Kidney (tissue), 14 donors: Measurements from ENCODE around the gene AFF3. TPM values are rescaled to one million over a fixed set of nuclear protein-coding genes. Genes with fewer than 3 reads are reported as not detected.
"Not testable (repeated sequence)": the region's sequence is repeated elsewhere in the genome, so short reads cannot be mapped to it uniquely, and the experiment has no call there.

Experiments
- DNase-seq, 5 donors: peaks; one replicate each; pipeline ENCODE4 v3.0.0-alpha.2; 2013 to 2020
- FAIRE-seq: peaks from 2 replicates; lab custom pipeline; 2012; peaks lifted over from hg19 to GRCh38; lab: Jason Lieb, UNC
- H3K27ac ChIP-seq, 2 donors: one replicate each; pipeline ENCODE4 v1.7.0; 2013; ENCODE audit warnings: low read depth in 2 of 2, low read length in 2 of 2, inconsistent platforms in 1 of 2
- H3K27me3 ChIP-seq: one replicate; pipeline ENCODE4 v1.7.1; 2013; ENCODE audit warnings: low read length, inconsistent platforms; ENCODE audit not compliant: control insufficient read depth, insufficient read depth
- H3K36me3 ChIP-seq, 3 donors: one replicate each; pipeline versions ENCODE4 v1.7.0 to v1.7.1; 2013; ENCODE audit warnings: low read length in 3 of 3, control low read depth in 1 of 3, inconsistent platforms in 1 of 3; ENCODE audit not compliant: insufficient read depth in 3 of 3, control insufficient read depth in 2 of 3
- H3K4me1 ChIP-seq, 3 donors: one replicate each; pipeline versions ENCODE4 v1.7.0 to v1.7.1; 2013; ENCODE audit warnings: low read length in 3 of 3, inconsistent platforms in 1 of 3, low read depth in 1 of 3; ENCODE audit not compliant: control insufficient read depth in 2 of 3, insufficient read depth in 2 of 3
- H3K4me3 ChIP-seq, 3 donors: one replicate each; pipeline versions ENCODE4 v1.7.0 to v1.8.1; 2013; ENCODE audit warnings: low read length in 3 of 3, control low read depth in 1 of 3, inconsistent platforms in 1 of 3
- H3K9ac ChIP-seq, 3 donors: one replicate each; pipeline versions ENCODE4 v1.7.0 to v1.7.1; 2013; ENCODE audit warnings: low read length in 3 of 3, control low read depth in 1 of 3, inconsistent platforms in 1 of 3
- H3K9me3 ChIP-seq, 3 donors: one replicate each; pipeline versions ENCODE4 v1.7.0 to v1.7.1; 2013; ENCODE audit warnings: low read length in 3 of 3, control low read depth in 1 of 3, inconsistent platforms in 1 of 3; ENCODE audit not compliant: control insufficient read depth in 2 of 3, insufficient read depth in 1 of 3
- intact Hi-C: fragments of 100-400 bp; cut with DNase I; formaldehyde crosslinking; loops from one replicate; pipeline ENCODE4 v1.11.1; 2022
- polyA plus RNA-seq: library from polyadenylated mRNA; stranded (reverse); fragments of 350-450 nt; fragmentation: Illumina TruSeq; extraction: RNeasy Lipid Tissue Mini Kit (QIAGEN cat#74804); gene quantifications from one replicate; pipeline ENCODE4 v1.2.3, GENCODE V29; 2014; ENCODE audit warnings: low read depth, low replicate concordance; ENCODE audit not compliant: insufficient read depth
- total RNA-seq: library from RNA; stranded (reverse); fragmentation: NEBNext Ultra II Directional; extraction: Animal tissue kit (Norgen Biotek cat#: 25700); gene quantifications from one replicate; pipeline ENCODE4 v1.2.1, GENCODE V29; 2021
- TF ChIP-seq, protein P1 (sequence below): IDR thresholded peaks from 3 replicates; pipeline ENCODE4 v1.5.1; 2012; ENCODE audit warnings: mild to moderate bottlenecking, moderate library complexity, borderline replicate concordance; ENCODE audit not compliant: insufficient read depth; ENCODE audit errors: extremely low read depth
- donor health status: control.
- donor health status: control.
- donor health status: control.
- donor health status: control.
- donor health status: control.
- donor health status: DM: yes; HTN: yes; CAD: no.
- donor health status: Normal renal cell carcinoma (clear cell type).

The AFF3 gene
- total and polyA plus RNA-seq, 2 donors from 2014 or later = 0.65 to 11.0 TPM

DNA sequence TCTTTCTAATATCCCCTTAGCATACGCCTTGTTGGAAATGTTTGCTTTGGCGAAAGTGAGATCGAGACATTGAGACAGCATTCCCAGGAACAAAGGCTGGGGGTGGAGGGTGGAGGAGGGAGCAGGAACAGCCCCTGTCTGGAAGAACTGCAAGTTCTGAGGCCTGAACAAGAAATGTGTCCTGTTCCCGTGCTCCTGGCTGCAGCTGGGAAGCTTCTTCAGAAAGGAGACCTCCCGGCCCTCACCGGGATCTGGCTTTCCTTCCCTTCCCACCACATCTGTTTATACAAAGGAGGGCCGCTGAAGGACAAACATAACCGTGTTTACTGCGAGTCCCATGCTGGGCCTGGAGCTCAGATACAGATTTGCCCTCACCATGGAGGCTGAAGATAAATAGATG is 35.9 kb downstream of the AFF3 start:
- Histone ChIP-seq H3K9me3 (no peaks in the 10 kb centered on the region), H3K27ac (no peak overlapping the region), H3K36me3 (no peaks in the 10 kb centered on the region), H3K9ac (no peak overlapping the region), H3K27me3 (no peaks in the 10 kb centered on the region), H3K4me1 (peaks cover 0 to 3% (median 3%) of the 10 kb centered on the region in 3 donors), H3K4me3 (no peak overlapping the region)
- FAIRE-seq (no peak), DNase-seq (peak in 4 of 5 donors; percentile 47 to 75 (median 64))
- TF ChIP-seq, protein P1, sequence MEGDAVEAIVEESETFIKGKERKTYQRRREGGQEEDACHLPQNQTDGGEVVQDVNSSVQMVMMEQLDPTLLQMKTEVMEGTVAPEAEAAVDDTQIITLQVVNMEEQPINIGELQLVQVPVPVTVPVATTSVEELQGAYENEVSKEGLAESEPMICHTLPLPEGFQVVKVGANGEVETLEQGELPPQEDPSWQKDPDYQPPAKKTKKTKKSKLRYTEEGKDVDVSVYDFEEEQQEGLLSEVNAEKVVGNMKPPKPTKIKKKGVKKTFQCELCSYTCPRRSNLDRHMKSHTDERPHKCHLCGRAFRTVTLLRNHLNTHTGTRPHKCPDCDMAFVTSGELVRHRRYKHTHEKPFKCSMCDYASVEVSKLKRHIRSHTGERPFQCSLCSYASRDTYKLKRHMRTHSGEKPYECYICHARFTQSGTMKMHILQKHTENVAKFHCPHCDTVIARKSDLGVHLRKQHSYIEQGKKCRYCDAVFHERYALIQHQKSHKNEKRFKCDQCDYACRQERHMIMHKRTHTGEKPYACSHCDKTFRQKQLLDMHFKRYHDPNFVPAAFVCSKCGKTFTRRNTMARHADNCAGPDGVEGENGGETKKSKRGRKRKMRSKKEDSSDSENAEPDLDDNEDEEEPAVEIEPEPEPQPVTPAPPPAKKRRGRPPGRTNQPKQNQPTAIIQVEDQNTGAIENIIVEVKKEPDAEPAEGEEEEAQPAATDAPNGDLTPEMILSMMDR = no peak
- intact Hi-C loops = no loop called here

DNA sequence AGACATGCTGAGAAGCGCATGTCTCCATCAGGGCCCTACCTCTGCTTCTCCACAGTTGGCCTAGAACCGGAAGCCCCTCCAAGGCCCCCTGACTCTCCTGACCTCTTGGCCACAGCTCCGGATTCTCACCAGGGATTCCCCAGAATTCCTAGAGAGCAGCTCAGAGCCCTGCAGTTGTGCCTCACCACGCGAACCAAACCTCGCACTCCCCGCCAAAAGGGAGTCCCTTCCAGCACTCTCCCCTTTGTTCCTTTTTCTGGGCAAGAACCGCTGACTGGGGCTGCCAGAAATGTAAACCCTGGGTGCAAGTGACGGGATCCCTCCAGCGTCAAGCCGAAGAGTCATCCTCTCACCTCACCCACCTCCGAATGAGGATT is 36.7 kb downstream of the AFF3 start:
- H3K36me3 ChIP-seq = no peaks in the 10 kb centered on the region
- DNase-seq (peak in 4 of 5 donors; percentile 29 to 59 (median 48)), FAIRE-seq (no peak)
- TF ChIP-seq, protein P1 = no peak
- peak overlapping the region in 1 of 3 donors; percentile 36 for H3K9ac ChIP-seq
- peak overlapping the region; percentile 18 to 65 (median 44) for H3K4me3 ChIP-seq
- H3K4me1 ChIP-seq = peaks cover 0 to 3% (median 3%) of the 10 kb centered on the region in 3 donors
- H3K27ac ChIP-seq = no peak overlapping the region
- intact Hi-C loops = no loop called here
- H3K9me3 ChIP-seq = no peaks in the 10 kb centered on the region
- H3K27me3 ChIP-seq = no peaks in the 10 kb centered on the region

DNA sequence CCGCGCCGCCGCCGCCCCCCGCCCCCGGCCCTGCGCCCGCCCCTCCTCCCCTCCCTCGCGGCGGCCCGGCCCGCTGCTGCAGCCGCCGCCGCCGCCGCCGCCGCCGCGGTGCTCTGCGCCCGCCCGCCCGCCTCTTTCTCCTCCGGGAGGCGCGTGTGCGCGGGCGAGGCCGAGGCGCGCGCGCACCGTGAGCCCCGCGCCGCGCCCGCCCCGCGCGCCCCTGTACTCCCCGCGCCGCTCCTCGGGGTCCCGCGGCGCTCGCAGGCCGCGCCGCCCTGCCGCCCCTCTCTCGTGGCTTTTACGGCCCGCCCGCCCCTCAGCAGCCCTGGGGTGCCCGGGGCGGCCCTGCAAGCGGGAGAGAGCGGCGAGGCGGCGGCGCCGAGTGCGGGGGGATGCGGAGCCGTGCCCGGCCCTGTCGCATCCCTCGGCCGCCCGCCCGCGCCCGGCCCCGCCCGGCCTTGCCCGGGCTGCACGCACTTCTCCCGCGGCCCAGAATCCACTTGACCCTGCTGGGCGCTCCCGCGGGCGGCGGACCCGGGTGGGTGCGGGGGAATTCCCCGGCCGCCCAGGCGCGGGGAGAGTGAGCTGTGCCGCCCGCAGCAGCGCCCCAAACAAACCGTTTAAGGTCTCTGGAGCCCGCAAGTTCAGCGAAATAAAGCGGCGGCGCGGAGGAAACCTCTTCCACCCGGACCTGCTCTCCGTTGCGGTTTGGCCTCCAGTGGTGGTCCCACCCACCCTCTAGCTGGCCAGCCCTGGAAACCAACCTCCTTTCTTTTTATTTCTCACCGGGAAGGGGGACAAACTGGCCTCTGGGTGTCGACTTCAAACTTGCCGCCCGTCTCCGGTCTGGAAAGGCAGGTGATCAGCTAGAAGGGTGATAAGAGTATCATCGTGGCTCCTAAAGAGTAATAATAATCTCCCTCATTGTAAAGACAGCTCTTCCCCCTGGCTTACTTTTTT is 37.4 kb downstream of the AFF3 start:
- no peaks in the 10 kb centered on the region for H3K36me3 ChIP-seq
- H3K27ac ChIP-seq = no peak overlapping the region
- no peaks in the 10 kb centered on the region for H3K9me3 ChIP-seq
- intact Hi-C loops = no loop called here
- peak in 4 of 5 donors; percentile 62 to 72 (median 65) for DNase-seq
- H3K27me3 ChIP-seq = no peaks in the 10 kb centered on the region
- TF ChIP-seq, protein P1 = no peak
- H3K9ac ChIP-seq = peak overlapping the region in 2 of 3 donors; percentile 36 to 46
- H3K4me1 ChIP-seq = peaks cover 0 to 3% (median 3%) of the 10 kb centered on the region in 3 donors
- no peak for FAIRE-seq
- H3K4me3 ChIP-seq = peak overlapping the region; percentile 18 to 65 (median 44)

DNA sequence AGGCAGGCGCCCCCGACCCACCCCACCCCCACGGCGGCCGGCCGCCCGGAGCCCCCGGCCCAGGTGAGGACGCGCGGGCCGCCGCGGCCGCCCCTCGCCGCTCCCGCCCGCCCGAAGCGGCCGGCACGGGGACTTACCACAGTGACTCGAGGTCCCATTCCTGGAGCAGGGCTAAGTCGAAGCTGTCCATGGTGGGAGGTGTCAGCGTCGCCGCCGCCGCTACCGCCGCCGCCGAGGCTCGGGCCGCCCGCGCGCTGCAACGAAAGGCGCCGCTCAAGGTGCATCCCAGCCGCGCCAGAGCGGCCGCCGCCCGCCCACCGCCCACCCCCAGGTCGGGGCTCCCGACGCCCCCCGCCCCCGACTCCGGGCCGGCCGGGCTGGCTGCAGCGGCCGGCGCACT is 38.1 kb downstream of the AFF3 start:
- H3K4me3 ChIP-seq, FAIRE-seq, H3K36me3 ChIP-seq, H3K4me1 ChIP-seq, intact Hi-C loops, H3K27ac ChIP-seq, H3K9me3 ChIP-seq, H3K9ac ChIP-seq, H3K27me3 ChIP-seq: not testable (repeated sequence)
- peak in 3 of 5 donors; percentile 30 to 48 (median 33) for DNase-seq

DNA sequence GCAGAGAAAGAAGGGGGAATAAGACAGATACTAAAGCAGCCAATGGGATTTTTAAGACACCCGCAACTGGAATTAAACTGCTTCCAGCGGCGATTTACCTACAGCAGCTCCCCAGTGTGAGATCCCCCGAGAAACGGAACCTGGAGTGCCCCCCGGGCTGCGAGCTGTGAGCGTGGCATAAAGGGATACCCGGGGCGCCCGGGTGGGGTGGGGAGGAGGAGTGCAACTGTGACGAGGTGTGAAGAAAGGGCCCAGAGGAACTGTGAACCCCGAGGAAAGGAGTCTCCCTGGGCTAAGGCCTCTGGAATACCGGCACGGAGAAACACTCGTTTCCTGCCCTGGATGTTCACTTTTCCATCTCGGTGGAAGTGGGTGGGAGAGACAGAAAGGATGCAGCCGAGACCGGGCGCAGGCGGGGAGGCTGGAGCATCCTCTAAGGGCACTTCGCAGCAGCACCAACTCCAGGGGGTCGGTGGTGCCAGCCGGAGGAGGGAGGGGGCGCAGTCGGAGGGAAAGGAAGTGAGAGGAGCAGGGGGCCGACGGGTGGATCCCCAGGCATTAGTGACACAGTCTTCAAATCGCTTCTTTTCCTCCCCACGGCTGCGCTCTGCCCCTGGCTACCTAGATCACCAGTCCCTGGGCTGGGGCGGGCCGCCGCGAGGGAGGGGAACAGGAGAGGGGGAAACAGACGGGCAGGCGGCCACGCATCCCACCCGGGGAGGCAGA is 38.7 kb downstream of the AFF3 start:
- H3K27ac ChIP-seq, H3K36me3 ChIP-seq, H3K27me3 ChIP-seq, H3K4me3 ChIP-seq, intact Hi-C loops, H3K9ac ChIP-seq, H3K9me3 ChIP-seq, H3K4me1 ChIP-seq, FAIRE-seq: not testable (repeated sequence)
- peak in 1 of 5 donors; percentile 53 for DNase-seq
